Keratinocyte (primary cell): Measurements from ENCODE around the gene GOPC.

ENCODE experiments used
- EZH2 ChIP-seq: IDR thresholded peaks from one replicate; pipeline ENCODE4 v1.6.1; 2012; ENCODE audit warnings: inconsistent platforms, mild to moderate bottlenecking, low read length, moderate library complexity
- TF ChIP-seq, protein P1 (sequence below), 3 experiments: IDR thresholded peaks in 1 of 3; conservative IDR thresholded peaks in 1 of 3; optimal IDR thresholded peaks in 1 of 3; 2 replicates in 2 of 3; 3 replicates in 1 of 3; pipeline versions ENCODE3 to v1.5.1; 2011; ENCODE audit warnings: low read length in 3 of 3, mild to moderate bottlenecking in 3 of 3, moderate library complexity in 2 of 3, control low read depth in 1 of 3, inconsistent platforms in 1 of 3; ENCODE audit not compliant: insufficient read depth in 2 of 3; ENCODE audit errors: extremely low read depth in 1 of 3

DNA sequence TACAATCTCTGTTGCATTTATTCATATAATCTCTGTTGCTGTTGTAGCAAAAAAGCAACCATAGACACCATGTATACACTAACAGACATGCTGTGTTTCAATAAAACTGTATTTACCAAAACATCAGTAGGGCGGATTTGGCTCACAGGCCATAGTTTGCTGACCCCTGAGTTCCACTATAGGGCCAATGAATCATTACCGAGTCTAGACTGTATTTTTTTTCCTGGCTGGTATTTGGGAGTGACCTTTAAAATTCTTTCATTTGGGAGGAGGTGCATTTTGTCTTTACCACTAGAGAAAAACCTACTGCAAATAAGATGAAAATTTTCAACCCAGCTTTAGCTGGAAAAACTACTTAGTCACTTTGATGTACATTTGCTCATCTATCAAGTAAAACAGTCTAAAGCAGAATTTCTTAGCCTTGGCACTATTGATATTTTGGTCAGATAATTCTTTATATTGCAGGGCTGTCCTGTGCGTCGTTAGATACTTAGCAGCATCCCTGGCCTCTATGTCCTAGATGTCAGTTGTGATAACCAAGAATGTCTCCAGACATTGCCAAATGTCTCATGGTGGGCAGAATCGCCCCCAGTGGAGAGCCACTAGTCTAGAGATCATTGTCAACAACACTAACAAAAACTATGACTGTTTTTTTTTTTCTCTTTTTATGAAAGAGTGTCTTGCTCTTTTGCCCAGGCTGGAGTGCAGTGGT, 80.4 kb downstream of the GOPC start:
- TF ChIP-seq, protein P1, sequence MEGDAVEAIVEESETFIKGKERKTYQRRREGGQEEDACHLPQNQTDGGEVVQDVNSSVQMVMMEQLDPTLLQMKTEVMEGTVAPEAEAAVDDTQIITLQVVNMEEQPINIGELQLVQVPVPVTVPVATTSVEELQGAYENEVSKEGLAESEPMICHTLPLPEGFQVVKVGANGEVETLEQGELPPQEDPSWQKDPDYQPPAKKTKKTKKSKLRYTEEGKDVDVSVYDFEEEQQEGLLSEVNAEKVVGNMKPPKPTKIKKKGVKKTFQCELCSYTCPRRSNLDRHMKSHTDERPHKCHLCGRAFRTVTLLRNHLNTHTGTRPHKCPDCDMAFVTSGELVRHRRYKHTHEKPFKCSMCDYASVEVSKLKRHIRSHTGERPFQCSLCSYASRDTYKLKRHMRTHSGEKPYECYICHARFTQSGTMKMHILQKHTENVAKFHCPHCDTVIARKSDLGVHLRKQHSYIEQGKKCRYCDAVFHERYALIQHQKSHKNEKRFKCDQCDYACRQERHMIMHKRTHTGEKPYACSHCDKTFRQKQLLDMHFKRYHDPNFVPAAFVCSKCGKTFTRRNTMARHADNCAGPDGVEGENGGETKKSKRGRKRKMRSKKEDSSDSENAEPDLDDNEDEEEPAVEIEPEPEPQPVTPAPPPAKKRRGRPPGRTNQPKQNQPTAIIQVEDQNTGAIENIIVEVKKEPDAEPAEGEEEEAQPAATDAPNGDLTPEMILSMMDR (optimal IDR thresholded peaks at IDR 0.05 in 1 of 3, IDR thresholded peaks at IDR 0.05 in 1 of 3, conservative IDR thresholded peaks at IDR 0.05 in 1 of 3; ENCODE audit: extremely low read depth in 1 of 3, insufficient read depth in 2 of 3, low read length in 3 of 3) = no peak
- TF ChIP-seq EZH2 = no peak
